Measurements from ENCODE around the gene IRF2.

DNA sequence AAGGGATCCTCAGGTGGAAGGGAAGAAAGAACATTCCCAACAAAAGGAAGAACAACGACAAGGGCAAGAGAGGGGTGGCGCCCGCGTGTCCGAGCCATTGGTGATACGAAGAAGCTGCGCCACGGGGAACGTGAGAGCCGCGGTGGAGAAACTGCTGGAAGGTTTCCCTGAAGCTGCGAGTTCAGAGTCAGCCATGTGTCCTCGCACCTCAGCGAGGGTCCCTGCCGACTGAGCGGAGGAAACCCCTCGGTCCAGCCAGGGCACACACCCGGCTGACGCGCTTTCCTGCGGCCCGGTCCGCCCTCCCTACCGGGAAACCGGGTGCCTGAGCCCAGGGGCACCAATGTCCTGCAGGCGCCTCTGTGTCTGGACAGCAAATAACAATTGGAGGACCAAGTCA lies 18.0 kb downstream of the IRF2 start:
- TF ChIP-seq, protein P1, sequence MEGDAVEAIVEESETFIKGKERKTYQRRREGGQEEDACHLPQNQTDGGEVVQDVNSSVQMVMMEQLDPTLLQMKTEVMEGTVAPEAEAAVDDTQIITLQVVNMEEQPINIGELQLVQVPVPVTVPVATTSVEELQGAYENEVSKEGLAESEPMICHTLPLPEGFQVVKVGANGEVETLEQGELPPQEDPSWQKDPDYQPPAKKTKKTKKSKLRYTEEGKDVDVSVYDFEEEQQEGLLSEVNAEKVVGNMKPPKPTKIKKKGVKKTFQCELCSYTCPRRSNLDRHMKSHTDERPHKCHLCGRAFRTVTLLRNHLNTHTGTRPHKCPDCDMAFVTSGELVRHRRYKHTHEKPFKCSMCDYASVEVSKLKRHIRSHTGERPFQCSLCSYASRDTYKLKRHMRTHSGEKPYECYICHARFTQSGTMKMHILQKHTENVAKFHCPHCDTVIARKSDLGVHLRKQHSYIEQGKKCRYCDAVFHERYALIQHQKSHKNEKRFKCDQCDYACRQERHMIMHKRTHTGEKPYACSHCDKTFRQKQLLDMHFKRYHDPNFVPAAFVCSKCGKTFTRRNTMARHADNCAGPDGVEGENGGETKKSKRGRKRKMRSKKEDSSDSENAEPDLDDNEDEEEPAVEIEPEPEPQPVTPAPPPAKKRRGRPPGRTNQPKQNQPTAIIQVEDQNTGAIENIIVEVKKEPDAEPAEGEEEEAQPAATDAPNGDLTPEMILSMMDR (conservative IDR thresholded peaks at IDR 0.05), result no peak
- no peak for TF ChIP-seq ZFX (IDR thresholded peaks at IDR 0.05)

Measured in C4-2B (cell line).